BLaER1 treated with 17β-estradiol and CSF1 and Interleukin-3, amounts not matched to agents 10 nM and 100 nM (cell line): Measurements from ENCODE around the gene ELFN1.

ENCODE experiments used
- H3K27ac ChIP-seq, 11 experiments: shearing (Covaris generic); formaldehyde crosslinking; 2 replicates each; pipeline ENCODE4 v1.8.1; 2022
- H3K27me3 ChIP-seq, 11 experiments: shearing (Covaris generic); formaldehyde crosslinking; 2 replicates each; pipeline ENCODE4 v1.8.1; 2022
- H3K36me3 ChIP-seq, 11 experiments: shearing (Covaris generic); formaldehyde crosslinking; 2 replicates each; pipeline ENCODE4 v1.8.1; 2022
- H3K4me1 ChIP-seq, 10 experiments: shearing (Covaris generic); formaldehyde crosslinking; 2 replicates each; pipeline ENCODE4 v1.8.1; 2022
- H3K4me2 ChIP-seq, 11 experiments: shearing (Covaris generic); formaldehyde crosslinking; 2 replicates each; pipeline ENCODE4 v1.8.1; 2022
- H3K4me3 ChIP-seq, 10 experiments: shearing (Covaris generic); formaldehyde crosslinking; 2 replicates each; pipeline ENCODE4 v1.8.1; 2022
- H3K9ac ChIP-seq, 11 experiments: shearing (Covaris generic); formaldehyde crosslinking; 2 replicates each; pipeline ENCODE4 v1.8.1; 2022
- H3K9me3 ChIP-seq, 11 experiments: shearing (Covaris generic); formaldehyde crosslinking; replicated peaks in 1 of 11; 2 replicates each; pipeline ENCODE4 v1.8.1; 2022
- H4K20me1 ChIP-seq, 11 experiments: shearing (Covaris generic); formaldehyde crosslinking; 2 replicates each; pipeline ENCODE4 v1.8.1; 2022
- Cebpa-rat ChIP-seq, 11 experiments: shearing (Covaris generic); IDR thresholded peaks; 2 replicates each; pipeline ENCODE4 v1.8.1; 2022

ELFN1 gene

DNA sequence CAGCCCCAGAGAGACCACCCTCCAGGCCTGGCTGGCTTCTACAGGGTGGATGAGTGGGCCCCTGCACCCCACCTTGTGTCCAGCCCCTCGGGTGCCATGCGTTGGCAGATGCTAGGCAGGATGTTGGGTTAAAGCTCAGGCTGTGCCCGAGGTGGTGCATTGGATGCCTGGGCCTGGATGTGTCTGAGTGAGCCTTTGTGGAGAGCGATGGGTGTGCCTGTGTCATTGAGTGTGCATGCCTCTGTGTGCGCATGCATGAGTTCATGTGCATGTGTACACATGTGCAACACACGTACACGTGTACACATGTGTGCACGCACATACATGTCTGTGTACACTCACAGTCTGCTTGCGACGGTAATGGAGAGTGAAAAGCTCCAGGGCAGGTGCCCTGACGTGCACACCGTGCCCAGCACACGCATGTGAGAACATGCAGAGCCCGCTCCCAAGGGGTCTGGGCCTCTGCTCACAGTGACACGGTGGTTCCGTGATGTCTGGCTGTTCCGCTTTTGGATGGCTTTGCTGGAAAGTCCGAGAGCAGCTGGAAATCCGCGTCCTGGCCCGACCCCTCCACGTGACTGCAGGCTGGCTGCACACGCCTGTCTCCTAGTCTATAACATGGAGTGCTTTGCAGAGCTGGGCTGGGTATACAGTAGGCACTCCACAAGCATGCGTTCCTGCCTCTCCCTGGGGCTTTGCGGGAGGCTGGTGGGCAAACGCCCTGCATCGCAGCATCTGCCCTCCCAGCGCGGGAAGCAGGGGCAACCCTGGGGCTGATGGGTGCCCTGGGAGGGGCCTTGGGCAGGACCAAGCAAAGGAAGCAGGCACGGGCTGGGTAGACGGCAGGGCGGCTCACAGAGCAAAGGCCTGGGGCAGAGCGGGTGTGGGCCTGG lies 36.9 kb downstream of the ELFN1 start:
- no peak for TF ChIP-seq Cebpa-rat (IDR thresholded peaks at IDR 0.05)
- Histone ChIP-seq H3K27ac (no peak overlapping the region), H4K20me1 (peaks cover 0 to 11% (median 0%) of the 10 kb centered on the region in 11 experiments; a peak in 3 of 22 replicates), H3K9ac (no peak overlapping the region), H3K4me3 (no peak overlapping the region), H3K4me1 (peaks cover 0 to 34% (median 4%) of the 10 kb centered on the region in 10 experiments; a peak in 9 of 20 replicates), H3K36me3 (peaks cover 0 to 14% (median 4%) of the 10 kb centered on the region in 11 experiments; a peak in 6 of 22 replicates), H3K4me2 (no peak overlapping the region), H3K27me3 (no peaks in the 10 kb centered on the region), H3K9me3 (peaks cover 22 to 35% (median 30%) of the 10 kb centered on the region in 11 experiments)

- H3K4me2 ChIP-seq, result no peak overlapping the region
- TF ChIP-seq Cebpa-rat (IDR thresholded peaks at IDR 0.05), result no peak
- H4K20me1 ChIP-seq, result peaks cover 0 to 14% (median 0%) of the 10 kb centered on the region in 11 experiments; a peak in 4 of 22 replicates
- no peaks in the 10 kb centered on the region for H3K27me3 ChIP-seq
- H3K4me1 ChIP-seq, result peaks cover 0 to 40% (median 7%) of the 10 kb centered on the region in 10 experiments; a peak in 10 of 20 replicates
- H3K9me3 ChIP-seq, result peaks cover 12 to 26% (median 20%) of the 10 kb centered on the region in 11 experiments
- H3K36me3 ChIP-seq, result peaks cover 0 to 11% (median 3%) of the 10 kb centered on the region in 11 experiments; a peak in 5 of 22 replicates
- H3K9ac ChIP-seq, result no peak overlapping the region
- H3K27ac ChIP-seq, result no peak overlapping the region
- no peak overlapping the region for H3K4me3 ChIP-seq
Measured at GRCh38 chr7:1707756-1708595, 37.9 kb downstream of the ELFN1 start.

GRCh38 chr7:1708596-1709251 lies 38.6 kb downstream of the ELFN1 start:
- peaks cover 0 to 11% (median 3%) of the 10 kb centered on the region in 11 experiments; a peak in 5 of 22 replicates for H3K36me3 ChIP-seq
- H3K4me3 ChIP-seq, result no peak overlapping the region
- H3K9me3 ChIP-seq, result peaks cover 11 to 20% (median 17%) of the 10 kb centered on the region in 11 experiments
- TF ChIP-seq Cebpa-rat (IDR thresholded peaks at IDR 0.05), result no peak
- no peak overlapping the region for H3K4me2 ChIP-seq
- H3K27ac ChIP-seq, result no peak overlapping the region
- H3K9ac ChIP-seq, result no peak overlapping the region
- H3K4me1 ChIP-seq, result peaks cover 0 to 47% (median 13%) of the 10 kb centered on the region in 10 experiments; a peak in 11 of 20 replicates
- no peaks in the 10 kb centered on the region for H3K27me3 ChIP-seq
- peaks cover 0 to 22% (median 0%) of the 10 kb centered on the region in 11 experiments; a peak in 7 of 22 replicates for H4K20me1 ChIP-seq

GRCh38 chr7:1709281-1709680 lies 39.2 kb downstream of the ELFN1 start:
- H3K4me3 ChIP-seq, result no peak overlapping the region
- peaks cover 0 to 52% (median 16%) of the 10 kb centered on the region in 10 experiments; a peak in 11 of 20 replicates for H3K4me1 ChIP-seq
- TF ChIP-seq Cebpa-rat (IDR thresholded peaks at IDR 0.05), result no peak
- peaks cover 11 to 20% (median 16%) of the 10 kb centered on the region in 11 experiments for H3K9me3 ChIP-seq
- no peak overlapping the region for H3K9ac ChIP-seq
- H3K27me3 ChIP-seq, result no peaks in the 10 kb centered on the region
- H3K36me3 ChIP-seq, result peaks cover 0 to 11% (median 3%) of the 10 kb centered on the region in 11 experiments; a peak in 5 of 22 replicates
- H3K27ac ChIP-seq, result no peak overlapping the region
- H4K20me1 ChIP-seq, result peaks cover 0 to 24% (median 0%) of the 10 kb centered on the region in 11 experiments; a peak in 7 of 22 replicates
- H3K4me2 ChIP-seq, result no peak overlapping the region

GRCh38 chr7:1709900-1710299 lies 39.8 kb downstream of the ELFN1 start:
- no peak for TF ChIP-seq Cebpa-rat (IDR thresholded peaks at IDR 0.05)
- no peaks in the 10 kb centered on the region for H3K27me3 ChIP-seq

GRCh38 chr7:1710936-1711335 lies 40.9 kb downstream of the ELFN1 start:
- peaks cover 0 to 11% (median 3%) of the 10 kb centered on the region in 11 experiments; a peak in 5 of 22 replicates for H3K36me3 ChIP-seq
- peaks cover 0 to 54% (median 25%) of the 10 kb centered on the region in 10 experiments; a peak in 15 of 20 replicates for H3K4me1 ChIP-seq
- H3K27me3 ChIP-seq, result no peaks in the 10 kb centered on the region
- no peak overlapping the region for H3K27ac ChIP-seq
- H3K9me3 ChIP-seq, result peaks cover 11 to 20% (median 16%) of the 10 kb centered on the region in 11 experiments
- no peak for TF ChIP-seq Cebpa-rat (IDR thresholded peaks at IDR 0.05)
- H3K9ac ChIP-seq, result no peak overlapping the region
- no peak overlapping the region for H3K4me3 ChIP-seq
- H4K20me1 ChIP-seq, result peaks cover 0 to 24% (median 0%) of the 10 kb centered on the region in 11 experiments; a peak in 7 of 22 replicates
- H3K4me2 ChIP-seq, result no peak overlapping the region

More at GRCh38 chr7:1709900-1710299, 39.8 kb downstream of the ELFN1 start:
- H3K27ac ChIP-seq, result no peak overlapping the region
- H3K4me3 ChIP-seq, result no peak overlapping the region
- no peak overlapping the region for H3K9ac ChIP-seq
- H4K20me1 ChIP-seq, result peaks cover 0 to 24% (median 0%) of the 10 kb centered on the region in 11 experiments; a peak in 7 of 22 replicates
- no peak overlapping the region for H3K4me2 ChIP-seq
- H3K9me3 ChIP-seq, result peaks cover 11 to 20% (median 16%) of the 10 kb centered on the region in 11 experiments
- H3K36me3 ChIP-seq, result peaks cover 0 to 11% (median 3%) of the 10 kb centered on the region in 11 experiments; a peak in 5 of 22 replicates
- peaks cover 0 to 50% (median 16%) of the 10 kb centered on the region in 10 experiments; a peak in 11 of 20 replicates for H3K4me1 ChIP-seq

DNA sequence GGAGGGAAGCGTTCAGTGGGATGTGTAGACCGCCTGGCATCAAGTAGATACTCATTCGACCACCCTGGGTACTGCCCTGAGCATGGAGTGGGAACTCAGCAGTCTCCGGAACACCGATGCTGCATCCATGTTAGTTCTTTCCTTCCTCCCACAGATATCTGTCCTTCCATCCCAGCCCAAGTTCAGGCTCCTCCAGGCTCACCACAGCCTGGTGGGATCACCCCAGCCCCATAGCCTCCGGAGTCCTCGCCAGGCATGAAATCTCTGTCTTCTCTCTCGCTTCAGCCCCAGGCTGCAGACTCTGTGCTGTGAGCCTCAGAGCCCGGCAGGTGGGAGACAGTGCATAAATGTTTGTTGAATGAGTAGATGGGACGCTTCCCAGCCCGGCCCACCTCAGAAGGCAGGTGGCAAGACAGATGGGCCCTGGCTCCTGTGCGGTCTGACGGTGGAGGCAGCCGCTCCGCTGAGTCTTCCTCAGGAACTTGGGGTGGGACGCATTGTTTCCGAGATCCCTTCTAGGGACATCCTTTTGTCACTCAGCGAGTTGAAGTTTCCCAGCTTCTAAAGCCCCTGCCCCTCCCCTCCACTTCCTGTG lies 42.9 kb downstream of the ELFN1 start:
- H3K27ac ChIP-seq, result no peak overlapping the region
- H3K36me3 ChIP-seq, result peaks cover 0 to 11% (median 3%) of the 10 kb centered on the region in 11 experiments; a peak in 5 of 22 replicates
- H3K9ac ChIP-seq, result no peak overlapping the region; a peak in 1 of 22 replicates
- peak overlapping the region in 6 of 11 experiments; percentile 17 to 48 (median 30); a peak in 9 of 22 replicates for H3K4me2 ChIP-seq
- H4K20me1 ChIP-seq, result peaks cover 0 to 23% (median 0%) of the 10 kb centered on the region in 11 experiments; a peak in 7 of 22 replicates
- no peaks in the 10 kb centered on the region for H3K27me3 ChIP-seq
- no peak for TF ChIP-seq Cebpa-rat (IDR thresholded peaks at IDR 0.05)
- peaks cover 5 to 53% (median 37%) of the 10 kb centered on the region in 10 experiments; a peak in 19 of 20 replicates for H3K4me1 ChIP-seq
- no peak overlapping the region for H3K4me3 ChIP-seq
- peaks cover 11 to 20% (median 16%) of the 10 kb centered on the region in 11 experiments for H3K9me3 ChIP-seq
